CD4-positive, alpha-beta T cell treated with Interleukin-1 beta for 1 hour (primary cell): ENCODE data around the gene KCTD17.

Experiments used
- DNase-seq, 2 donors: peaks; one replicate each; pipeline ENCODE4 v3.0.0-alpha.2; 2020 to 2022

The KCTD17 gene

DNA sequence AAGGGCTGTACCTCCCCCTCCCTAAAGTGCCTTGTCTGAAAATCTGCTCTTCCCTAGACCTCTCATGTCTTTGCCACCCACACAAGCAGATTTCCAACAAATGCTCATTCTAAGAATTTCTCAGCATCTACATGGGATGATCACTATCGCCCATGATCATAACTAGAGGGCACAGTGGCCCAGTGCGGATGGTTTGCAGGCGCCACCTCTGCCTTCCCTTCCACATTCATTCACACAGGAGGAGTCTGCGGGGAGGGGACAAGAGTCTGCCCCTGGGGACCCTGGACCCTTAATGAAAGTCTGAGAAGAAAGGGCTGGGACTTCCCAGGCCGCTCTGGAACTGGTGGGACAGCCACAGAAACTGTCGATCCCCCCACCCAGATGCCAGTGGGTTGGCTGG is 28.9 kb downstream of the KCTD17 start:
- DNase-seq: no peak

DNA sequence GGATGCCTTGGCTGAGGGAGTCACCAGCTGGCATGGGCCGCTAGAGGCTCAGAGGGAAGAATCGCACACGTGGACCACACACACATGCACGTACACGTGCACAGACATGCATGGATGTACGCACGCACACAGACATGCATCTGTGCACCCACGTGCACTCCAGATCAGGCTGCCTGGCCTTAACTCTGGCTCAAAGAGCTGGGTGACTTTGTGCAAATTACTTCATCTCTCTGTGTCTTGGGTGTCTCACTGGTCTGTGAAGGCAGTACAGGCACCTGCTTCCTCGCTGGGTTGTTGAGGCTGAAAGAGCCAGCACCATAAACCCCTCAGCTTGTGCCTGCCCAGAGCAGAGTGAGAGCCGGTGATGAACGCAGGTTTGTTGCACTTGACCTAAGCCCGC is 29.3 kb downstream of the KCTD17 start:
- DNase-seq: no peak

DNA sequence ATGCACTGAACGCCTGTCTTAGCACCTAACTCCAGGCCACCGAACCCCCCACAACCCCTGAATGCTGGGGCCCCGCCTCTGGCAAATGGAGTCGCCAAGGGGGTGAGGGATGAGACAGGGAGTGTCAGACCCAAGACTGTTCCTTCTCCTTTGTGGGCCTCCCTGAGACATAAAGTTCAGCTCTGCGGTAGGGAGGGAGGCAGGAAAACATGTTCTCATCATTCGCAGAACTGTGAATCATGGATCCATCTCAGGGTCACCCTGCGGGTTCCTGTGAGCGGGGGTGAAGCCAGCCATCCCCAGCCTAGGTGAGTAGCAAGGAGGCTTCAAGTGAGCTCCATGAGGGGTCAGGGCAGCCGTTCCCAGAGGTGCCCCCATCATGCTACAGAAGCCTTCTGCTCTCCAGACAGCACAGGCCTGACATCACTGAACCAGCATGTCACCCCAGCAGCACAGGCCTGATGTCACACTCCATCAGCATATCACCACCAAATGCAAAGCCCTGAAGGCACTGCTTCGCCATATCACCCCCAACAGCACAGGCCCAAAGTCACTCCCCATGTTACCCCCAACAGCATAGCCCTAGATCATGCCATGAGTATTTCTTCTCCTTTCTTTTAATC is 30.8 kb downstream of the KCTD17 start:
- DNase-seq: no peak

DNA sequence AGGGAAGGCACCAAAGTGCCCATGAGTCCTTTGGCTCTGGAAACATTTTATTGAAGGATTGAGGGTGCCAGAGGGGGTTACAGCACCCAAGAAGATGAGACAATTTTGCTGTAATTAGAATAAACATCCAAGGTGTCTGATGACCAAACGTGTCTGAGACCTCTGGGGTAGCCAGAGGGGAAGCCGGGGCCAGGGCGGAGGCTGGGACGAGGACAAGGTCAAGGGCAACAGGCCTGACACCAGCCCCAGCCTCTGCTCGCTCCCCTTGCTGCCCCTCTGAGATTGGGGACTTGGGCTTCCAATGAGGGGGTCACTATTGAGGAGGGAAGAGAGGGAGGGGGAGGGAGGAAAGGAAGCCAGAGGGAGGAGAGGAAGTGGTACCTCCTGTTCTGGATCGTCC is 32.4 kb downstream of the KCTD17 start:
- no peak for DNase-seq

DNA sequence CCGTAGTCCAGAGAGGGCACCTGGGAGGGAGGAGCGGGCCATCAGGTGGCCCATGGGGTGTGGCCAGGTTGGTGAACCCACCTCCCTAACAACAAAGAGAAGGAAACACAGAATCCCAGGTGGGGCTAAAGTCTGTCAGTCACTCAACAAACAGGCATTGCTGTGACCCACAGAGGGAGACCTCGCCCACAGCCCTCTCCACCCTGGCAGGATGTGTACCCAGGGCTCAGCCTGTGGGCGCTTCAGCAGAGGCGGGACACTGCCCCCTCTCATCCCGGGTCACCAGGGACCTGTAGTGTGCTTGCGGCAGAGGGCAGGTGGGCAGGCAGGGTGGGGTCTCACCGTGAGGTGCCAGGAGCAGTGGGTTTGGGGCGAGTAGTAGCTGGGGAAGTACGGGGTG is 32.8 kb downstream of the KCTD17 start:
- no peak for DNase-seq

DNA sequence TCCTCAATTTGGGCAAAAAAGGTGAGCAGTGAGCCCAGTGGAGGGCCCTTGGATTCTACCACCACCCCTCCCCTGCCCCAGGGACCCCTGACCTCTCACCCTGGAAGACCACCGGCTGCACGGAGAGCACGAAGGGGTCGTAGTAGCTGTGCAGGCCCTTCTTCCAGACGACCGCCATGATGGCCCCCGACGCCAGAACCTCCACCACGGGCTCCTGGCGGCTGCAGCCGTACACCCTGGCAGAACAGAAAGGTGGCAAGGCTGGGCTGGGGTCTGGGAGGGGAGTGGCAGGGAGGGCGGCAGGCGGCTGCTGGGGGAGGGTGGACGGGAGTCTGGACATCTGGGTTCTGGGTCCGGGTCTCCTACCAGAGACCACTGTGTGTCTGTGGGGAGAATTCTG is 34.6 kb downstream of the KCTD17 start:
- no peak for DNase-seq

DNA sequence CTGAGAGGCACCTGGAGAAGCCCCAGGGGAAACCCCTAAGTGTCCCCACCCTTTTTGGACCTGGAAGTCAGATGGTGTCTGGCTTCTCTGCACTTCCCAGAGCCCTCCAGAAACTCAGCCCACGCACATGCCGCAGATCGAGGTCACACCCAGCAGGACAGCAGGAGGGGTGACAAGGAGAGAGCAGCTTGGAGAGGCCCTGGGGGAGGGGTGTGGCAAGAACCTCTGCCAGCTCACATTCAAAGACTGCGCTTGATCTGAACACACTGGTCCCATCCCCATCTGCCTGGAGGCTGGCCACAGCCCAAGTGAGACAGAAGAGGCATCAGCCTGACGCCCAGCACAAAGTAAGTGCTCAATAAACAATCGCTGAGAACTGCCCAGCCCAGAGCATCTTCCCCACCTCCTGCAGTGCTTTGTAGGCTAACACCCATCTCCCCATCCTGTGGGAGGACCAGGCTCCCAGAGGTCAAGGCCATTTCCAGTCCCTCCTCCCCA is 36.6 kb downstream of the KCTD17 start:
- no peak for DNase-seq

DNA sequence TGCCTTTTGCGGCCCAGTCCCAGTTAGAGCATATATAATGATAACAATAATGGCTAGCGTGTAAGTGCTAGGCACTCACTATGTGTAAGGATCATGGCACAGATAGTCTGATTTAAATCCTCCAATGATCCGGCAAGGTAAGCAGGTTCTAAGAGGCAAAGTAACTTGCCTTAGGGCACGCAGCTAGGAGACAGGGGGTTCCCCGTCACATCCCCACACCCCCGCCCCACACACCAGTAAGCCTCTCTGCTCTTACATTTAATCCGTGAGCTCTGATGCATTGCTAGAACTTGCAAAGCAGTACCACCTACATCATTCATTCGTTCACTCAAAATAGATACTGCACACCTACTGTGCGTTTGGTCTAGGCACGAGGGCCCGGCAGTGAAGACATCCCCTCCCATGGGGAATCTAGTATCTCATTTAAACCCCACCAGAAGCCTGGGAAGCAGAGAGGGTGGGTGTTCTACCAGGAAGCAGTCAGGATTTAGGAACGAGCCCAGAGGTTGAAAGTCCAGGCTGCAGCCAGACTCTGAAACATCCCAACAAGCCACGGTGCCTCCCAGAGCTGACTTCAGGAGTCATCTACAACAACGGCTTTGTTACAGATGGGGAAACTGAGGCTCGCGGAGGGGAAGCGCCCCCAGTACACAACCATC is 37.3 kb downstream of the KCTD17 start:
- DNase-seq: no peak

DNA sequence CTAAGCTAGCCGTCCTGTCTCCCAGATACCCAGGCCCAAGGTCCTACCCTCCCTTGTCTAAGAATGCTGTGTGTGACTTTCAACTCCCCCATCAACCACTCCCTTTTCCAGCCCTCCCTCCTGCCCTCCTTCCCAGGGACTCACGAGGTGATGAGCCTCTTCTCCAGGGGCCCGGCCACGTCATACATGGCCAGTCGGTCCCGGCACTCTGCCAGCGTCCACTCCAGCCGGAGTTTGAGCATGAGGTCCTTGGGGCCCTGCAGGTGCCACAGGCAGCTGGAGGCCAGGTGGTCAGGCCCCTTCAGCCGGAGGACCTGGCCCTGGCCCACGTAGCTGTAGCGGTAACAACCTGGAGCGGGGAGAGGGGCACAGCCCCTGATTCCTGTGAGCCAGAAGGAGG is 37.9 kb downstream of the KCTD17 start:
- no peak for DNase-seq

DNA sequence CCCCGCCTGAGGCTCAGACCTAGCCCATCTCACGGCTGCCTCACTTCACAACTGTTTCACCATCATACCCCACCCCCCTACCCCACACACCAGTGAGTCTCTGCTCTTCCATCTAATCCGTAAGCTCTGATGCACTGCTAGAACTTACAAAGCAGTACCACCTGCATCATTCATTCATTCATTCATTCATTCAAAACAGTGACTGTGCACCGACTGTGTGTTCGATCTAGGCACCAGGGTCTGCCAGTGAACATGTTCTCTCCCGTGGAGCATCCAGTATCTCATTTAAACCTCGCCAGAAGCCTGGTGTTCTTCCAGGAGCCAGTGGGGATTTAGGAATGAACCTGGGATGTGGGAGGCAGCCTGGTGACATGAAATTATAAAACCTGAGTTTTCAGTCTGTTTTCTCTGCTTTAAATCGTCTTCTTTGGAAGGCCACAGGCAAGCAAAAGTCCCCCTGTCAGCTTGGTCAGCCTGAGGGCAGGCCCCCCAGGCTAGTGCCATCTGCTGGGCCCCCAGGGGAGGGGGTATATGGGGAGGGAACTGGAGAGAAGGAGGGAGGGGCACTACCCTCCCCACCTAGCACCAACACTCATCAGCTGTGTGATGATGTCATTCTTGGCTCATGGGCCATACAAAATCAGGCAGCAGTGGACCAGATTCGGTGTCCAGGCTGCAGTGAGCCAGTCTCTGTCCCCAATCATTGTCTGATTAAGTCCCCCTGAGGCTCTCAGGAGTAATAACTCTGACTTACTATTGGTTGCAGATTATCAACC is 39.6 kb downstream of the KCTD17 start:
- DNase-seq: no peak

DNA sequence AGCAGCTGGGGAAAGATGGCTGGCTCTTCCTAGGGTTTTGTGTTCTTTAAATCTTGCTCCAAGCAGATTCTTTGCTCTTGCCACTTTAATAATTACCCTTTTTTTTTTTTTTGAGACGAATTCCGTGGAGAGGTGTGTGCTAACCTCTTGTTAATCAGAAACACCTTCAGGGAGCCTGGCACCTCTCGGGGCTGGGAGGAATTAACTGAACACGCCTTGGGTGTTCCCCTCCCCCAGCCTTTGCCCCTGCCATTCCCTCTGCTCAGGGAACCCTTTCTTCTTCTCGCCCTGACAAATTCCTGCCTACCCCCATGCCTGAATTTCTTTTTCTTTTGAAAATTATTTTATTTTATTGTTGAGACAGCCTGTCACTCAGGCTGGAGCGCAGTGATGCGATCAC is 40.5 kb downstream of the KCTD17 start:
- no peak for DNase-seq

DNA sequence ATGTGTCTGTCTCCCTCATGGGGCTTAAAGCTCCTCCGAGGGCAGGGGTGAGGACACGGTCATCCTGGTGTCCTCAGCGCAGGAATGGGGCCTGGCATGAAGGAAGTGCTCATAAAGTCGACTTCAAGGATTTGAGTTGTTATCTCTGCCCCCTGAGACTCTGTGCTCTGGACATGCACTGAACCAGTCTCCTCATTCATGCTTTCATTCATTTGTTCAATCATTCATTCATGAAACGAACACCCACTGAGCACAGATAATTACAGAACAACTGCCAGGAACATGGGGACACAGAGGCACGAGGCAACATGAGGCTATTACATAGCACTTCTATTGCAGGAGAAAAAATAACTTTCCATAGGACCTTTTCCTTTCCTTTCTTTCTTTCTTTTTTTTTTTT is 41.5 kb downstream of the KCTD17 start:
- DNase-seq: no peak

DNA sequence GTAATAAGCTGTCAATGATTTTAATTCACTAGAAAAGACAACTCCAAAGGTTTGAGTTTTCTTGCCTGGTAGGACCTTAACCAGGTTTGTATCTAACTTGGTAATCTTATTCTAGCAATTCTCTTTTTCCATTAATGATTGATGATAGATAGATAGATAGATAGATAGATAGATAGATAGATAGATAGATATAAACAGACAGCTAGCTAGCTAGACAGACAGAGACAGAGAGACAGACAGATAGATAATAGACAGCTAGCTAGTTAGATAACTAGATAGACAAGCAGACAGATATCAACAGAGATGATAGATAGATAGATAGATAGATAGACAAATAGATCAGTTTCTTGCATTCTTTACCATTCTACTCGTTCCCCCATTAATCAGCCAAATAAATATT is 42.7 kb downstream of the KCTD17 start:
- no peak for DNase-seq

DNA sequence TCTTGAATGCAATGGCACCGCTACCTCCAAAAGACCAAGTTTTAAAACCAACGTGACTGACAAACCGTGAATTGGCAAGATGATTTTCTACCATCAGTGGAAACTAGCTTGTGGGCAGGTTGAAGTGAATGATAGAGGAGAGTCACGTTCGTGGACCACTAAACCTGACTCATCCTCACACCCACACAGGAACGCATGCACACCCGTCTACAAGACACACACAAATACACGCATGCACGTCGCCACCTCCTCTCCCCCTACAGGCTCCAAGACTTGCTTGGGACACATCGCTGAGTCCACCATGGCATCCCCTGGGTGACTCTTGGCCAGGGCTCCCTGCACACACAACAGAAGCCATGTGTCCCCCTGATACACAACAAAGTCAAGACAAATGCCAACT is 43.6 kb downstream of the KCTD17 start:
- no peak for DNase-seq

DNA sequence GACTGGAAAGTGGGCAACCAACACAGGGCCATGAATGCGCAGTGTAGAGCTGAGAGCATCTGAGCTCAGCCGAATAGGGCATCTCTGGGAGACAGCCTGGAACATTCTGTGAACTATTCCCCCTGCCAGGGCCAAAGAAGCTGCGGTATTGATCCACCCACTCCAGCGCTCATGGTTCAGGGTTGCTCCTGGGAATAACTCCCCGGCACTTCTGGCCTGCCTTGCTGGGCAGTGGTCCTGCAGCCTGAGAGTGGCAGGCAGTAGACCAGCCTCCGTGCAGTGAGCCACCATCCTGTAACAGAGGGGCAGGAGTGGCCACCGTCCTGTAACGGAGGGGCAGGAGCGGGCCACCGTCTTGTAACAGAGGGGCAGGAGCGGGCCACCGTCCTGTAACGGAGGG is 45.8 kb downstream of the KCTD17 start:
- DNase-seq: no peak

DNA sequence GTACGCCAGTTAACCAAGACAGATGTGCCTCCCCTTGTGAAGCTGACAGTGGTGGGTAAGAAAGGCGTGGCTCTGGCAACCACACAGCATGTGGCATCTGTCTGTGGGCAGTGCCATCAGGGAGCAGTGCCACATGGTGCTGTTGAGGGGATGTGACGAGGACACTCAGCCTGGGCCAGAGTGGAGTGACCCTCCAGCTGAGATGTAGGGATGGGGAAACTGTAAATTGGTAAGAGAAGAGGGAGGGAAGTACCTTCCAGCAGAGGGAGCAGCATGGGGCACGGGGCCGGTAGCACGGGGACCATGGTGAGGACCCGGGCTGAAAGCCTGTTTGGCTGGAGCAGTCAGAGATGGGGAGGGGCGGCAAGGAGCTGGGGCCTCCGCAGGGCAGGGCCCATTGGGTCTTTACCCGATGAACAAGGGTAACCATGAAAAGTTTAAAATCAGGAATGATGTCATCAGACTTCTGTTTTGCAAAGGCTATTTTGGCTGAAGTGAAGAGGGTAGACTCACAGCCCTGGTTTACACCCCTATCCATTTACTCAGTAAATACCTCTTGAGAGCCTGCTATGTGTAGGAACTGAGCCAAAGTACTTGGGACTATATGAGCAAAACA is 47.5 kb downstream of the KCTD17 start:
- DNase-seq: peak in 1 of 2 donors; percentile 13

DNA sequence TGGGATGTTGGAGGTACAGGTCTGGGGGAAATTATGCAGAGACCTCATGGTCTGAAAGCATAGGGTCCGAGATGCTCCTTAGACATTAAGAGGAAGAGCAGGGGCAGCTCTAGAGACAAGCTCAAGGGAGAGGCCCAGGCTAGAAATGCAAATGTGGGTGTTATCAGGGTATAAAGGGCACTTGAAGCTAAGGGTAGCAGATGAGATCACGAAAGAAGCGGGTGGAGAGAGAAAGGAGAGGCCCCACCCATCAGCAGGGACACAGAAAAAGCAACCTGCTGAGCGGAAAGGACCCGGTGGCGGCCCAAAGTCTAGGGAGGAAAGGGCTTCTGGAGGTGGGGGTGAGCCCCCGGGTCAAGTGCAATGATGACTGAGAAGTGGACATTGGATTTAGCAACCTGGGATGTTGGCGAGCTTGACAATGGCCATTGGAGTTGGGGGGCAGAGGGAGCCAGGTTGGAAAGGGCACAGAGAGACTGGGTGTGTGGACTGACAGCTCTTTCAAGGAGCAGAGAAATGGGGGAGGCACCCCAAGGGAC is 49.1 kb downstream of the KCTD17 start:
- DNase-seq: no peak

DNA sequence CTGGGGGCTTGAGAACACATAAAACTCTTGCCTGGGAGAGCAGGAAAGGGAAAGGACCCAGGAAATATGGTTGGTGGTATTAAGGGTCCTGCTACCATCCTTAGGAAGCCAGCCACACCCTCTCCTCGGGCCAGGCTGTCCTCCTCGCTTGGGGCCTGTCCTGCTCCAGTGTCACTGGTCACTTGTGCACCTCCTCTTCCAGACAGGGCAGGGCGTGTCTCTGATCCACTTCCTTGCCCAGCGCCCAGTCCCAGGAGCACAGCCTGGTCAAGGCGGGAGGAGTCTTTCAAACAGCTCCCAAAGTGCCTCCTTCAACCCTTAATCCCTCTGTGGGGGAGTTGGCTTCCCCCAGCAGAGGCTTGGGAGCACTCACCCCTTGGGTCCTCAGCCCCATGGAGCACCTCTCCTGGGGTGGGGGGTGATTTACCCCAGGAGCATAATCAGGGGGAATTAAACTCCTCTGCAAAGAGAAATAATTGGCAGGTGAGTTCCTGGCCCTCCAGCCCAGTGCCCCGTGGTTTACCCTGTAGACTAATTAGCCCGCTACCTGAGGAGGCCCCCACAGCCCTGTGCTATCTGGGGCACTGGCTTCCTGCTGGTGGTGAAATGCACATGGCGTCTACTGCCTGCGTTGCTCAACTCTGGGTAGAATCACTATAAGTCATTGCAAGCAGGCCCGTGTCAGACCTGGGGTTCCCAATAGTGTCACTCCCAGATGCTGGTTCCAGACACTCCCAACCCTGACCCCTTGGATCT is 49.9 kb downstream of the KCTD17 start:
- no peak for DNase-seq

DNA sequence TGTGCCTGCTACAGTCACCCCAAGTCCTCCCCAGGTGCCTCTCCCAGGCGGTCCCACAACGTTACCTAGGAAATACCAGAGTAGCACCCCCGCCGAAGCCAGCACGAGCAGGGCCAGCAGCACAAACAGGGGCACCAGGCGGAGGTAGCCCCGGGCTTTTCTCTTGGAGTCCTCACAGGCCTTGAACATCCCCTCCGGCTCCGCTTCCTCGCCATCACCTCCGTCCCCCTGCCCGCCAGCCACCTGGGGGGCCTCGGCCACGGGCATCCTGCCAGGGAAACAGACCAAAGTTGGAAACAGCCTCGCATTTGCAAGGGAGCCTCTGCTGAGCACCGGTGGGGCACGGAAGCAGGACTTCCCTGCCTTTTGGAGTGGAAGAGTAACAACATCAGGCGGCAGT is 51.6 kb downstream of the KCTD17 start:
- no peak for DNase-seq

DNA sequence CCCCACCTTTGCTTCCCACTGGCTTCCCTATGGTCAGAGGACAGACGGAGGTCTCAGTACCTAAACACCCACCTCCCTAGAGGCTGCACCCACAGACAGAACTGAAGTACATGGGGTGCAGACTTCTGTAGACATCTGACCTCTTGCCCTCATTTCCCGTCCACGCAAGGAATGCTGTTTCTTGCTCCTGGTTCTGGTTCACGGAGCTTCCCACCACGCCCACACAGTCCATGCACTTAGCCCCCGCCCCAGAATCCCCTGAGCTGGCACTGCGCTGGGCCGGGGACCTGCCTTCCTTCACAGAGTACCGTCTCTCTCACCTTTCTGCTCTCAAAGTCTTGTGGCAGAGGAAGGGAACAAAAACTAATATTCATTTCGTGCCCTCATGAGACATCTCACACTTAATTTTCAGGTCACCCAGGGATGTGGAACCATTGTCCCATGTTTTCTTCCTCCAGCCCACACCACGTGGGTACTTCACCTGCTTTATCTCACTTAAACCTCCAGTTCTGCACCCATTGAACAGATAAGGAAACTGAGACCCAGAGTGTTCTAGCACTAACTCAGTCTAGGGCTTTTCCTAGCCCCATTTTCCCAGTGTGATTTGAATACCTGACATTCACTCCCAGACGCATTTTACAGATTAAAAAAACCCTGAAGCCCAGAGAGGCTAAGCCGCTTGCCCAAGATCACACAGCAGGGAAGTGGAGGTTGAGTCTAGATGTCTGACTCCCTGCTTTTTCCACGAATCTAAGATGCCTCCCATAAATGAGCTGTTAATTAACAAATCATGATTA is 52.3 kb downstream of the KCTD17 start:
- no peak for DNase-seq

DNA sequence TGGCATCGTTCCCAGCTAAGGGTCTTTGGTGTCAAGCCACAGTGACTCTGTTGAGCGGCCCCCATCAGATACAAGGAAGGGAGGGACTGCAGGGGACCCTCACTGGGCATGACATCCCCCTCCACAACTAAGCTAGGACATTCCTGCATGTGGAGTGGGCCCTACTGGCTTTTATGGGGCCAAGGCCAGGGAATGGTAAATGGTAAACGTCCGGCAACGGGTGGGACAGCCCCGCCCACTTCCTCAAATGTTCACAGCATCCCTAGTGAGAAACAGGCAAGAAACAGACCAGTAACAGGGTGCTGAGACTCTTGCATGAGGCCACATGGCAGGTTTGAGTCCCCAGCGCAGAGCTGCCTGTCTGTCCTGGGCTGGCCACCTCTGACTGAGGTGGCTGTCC is 53.6 kb downstream of the KCTD17 start:
- DNase-seq: no peak

DNA sequence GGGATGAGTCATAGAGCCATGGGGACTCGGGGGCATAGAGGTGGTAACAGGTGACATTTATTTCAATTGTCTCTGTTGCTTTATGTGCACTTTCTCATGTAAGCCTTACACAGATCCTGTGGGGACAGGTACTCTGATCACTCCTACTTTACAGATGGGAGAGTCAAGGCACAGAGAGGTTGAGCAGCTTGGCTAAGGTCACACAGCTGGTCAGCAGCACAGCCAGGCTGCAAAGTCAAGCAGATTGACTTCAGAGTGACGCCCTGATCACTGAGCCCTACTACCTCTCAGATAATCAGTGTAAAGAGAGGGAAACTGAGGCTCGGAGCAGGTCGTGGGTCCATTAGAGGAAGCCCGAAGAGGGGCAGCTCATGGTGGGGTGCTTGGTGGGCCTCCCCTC is 54.4 kb downstream of the KCTD17 start:
- no peak for DNase-seq
